Keratinocyte (primary cell): ENCODE measurements around the gene EDEM1.

ENCODE experiments used
- EZH2 ChIP-seq: IDR thresholded peaks from one replicate; pipeline ENCODE4 v1.6.1; 2012; ENCODE audit warnings: inconsistent platforms, mild to moderate bottlenecking, low read length, moderate library complexity
- TF ChIP-seq, protein P1 (sequence below), 3 experiments: IDR thresholded peaks in 1 of 3; conservative IDR thresholded peaks in 1 of 3; optimal IDR thresholded peaks in 1 of 3; 2 replicates in 2 of 3; 3 replicates in 1 of 3; pipeline versions ENCODE3 to v1.5.1; 2011; ENCODE audit warnings: low read length in 3 of 3, mild to moderate bottlenecking in 3 of 3, moderate library complexity in 2 of 3, control low read depth in 1 of 3, inconsistent platforms in 1 of 3; ENCODE audit not compliant: insufficient read depth in 2 of 3; ENCODE audit errors: extremely low read depth in 1 of 3

GRCh38 chr3:5191555-5192304 is 4.2 kb downstream of the EDEM1 start:
- TF ChIP-seq, protein P1, sequence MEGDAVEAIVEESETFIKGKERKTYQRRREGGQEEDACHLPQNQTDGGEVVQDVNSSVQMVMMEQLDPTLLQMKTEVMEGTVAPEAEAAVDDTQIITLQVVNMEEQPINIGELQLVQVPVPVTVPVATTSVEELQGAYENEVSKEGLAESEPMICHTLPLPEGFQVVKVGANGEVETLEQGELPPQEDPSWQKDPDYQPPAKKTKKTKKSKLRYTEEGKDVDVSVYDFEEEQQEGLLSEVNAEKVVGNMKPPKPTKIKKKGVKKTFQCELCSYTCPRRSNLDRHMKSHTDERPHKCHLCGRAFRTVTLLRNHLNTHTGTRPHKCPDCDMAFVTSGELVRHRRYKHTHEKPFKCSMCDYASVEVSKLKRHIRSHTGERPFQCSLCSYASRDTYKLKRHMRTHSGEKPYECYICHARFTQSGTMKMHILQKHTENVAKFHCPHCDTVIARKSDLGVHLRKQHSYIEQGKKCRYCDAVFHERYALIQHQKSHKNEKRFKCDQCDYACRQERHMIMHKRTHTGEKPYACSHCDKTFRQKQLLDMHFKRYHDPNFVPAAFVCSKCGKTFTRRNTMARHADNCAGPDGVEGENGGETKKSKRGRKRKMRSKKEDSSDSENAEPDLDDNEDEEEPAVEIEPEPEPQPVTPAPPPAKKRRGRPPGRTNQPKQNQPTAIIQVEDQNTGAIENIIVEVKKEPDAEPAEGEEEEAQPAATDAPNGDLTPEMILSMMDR (optimal IDR thresholded peaks at IDR 0.05 in 1 of 3, IDR thresholded peaks at IDR 0.05 in 1 of 3, conservative IDR thresholded peaks at IDR 0.05 in 1 of 3; ENCODE audit: extremely low read depth in 1 of 3, insufficient read depth in 2 of 3, low read length in 3 of 3): no peak
- no peak for TF ChIP-seq EZH2
